Cerebellar nuclear complex (tissue), 1 donor: ENCODE measurements around the gene YIF1A.
"Not testable (repeated sequence)": the region's sequence is repeated elsewhere in the genome, so short reads cannot be mapped to it uniquely, and the experiment has no call there.

Experiments
- DNase-seq, 2 experiments: peaks; one replicate each; lab custom pipeline; 2025; lab: John Stamatoyannopoulos, UW

Gene YIF1A

DNA sequence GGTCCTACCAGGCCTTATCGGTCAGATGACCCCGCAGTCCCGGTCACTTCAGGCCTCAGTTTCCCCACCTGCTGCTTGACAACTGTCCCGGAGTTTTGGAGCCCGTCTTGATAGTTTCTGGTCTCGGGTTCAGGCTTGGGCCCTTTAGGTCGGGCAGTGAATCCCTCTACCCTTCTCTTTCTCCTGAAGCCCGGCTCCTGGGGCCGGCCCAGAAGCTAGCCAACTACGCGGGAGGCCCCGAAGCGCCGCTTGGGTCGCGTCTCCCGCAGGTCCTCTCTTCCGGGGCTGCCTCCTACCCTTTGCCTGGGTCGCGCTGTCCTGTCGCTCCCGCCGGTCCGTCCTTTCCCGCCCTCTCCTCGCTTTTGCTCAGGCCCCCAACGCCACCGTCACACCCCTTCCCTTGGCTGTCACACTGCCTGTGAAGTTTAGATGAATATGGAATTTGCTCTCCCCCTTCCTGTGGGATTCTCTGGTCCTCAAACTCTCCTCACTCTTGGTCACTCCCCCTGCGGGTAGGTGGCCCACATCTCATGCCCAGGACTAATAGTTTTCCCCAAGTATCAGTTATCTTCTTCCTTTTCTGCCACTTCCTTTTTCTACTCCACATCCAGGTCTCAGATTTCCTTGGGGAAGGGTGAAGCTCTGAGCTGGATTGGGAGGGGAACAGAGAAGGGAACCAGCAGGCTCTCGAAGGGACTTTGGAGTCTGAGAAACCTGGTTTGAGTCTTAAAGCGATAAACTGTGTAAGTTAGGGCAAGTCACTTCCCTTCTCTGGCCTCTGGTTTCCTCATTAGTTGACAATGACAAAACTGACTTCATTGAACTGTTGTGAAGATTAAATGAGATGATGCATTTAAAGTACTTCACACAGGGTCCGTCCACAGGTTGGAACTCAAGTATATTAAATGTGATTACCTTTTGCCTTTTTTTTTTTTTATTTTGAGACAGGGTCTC is 19.7 kb downstream of the YIF1A start:
- no peak for DNase-seq

DNA sequence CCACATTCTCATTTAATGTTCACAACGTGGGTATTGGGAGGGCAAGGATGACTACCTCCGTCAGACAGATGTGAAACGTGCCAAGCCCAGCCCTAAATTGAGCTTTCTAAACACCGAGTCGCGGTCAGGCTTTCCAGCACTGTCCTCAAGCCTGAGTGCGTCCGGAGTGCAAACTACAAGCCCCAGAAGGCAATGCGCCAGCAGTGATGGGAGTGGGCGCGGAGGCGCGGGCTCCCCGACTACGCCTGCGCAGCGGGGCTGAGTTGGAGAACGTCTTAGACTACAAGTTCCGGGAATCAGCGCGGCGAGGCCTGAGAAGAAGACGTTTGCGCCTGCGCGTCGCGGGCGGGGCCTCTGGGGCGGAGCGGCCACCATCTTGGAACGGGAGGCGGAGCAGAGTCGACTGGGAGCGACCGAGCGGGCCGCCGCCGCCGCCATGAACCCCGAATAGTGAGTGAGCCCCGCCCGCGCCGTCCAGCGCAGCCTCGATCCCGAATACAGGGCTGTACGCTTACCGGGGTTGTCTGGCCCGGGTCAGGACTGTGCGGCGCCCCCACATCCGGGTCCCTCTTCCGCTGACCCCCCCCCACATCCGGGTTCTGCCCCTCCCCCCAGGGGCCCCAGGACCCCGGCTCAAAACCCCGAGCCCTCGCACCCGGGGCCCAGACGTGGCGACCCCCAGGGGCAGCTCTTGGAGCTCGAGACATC is 20.5 kb downstream of the YIF1A start, which contains the start of gene RAB1B:
Gene RAB1B, plus strand, starts transcription at position 396 of the 708 bp plus-strand sequence. Its CDS starts 41 bp downstream, at position 437.
- DNase-seq, result peak; percentile 82 to 99

DNA sequence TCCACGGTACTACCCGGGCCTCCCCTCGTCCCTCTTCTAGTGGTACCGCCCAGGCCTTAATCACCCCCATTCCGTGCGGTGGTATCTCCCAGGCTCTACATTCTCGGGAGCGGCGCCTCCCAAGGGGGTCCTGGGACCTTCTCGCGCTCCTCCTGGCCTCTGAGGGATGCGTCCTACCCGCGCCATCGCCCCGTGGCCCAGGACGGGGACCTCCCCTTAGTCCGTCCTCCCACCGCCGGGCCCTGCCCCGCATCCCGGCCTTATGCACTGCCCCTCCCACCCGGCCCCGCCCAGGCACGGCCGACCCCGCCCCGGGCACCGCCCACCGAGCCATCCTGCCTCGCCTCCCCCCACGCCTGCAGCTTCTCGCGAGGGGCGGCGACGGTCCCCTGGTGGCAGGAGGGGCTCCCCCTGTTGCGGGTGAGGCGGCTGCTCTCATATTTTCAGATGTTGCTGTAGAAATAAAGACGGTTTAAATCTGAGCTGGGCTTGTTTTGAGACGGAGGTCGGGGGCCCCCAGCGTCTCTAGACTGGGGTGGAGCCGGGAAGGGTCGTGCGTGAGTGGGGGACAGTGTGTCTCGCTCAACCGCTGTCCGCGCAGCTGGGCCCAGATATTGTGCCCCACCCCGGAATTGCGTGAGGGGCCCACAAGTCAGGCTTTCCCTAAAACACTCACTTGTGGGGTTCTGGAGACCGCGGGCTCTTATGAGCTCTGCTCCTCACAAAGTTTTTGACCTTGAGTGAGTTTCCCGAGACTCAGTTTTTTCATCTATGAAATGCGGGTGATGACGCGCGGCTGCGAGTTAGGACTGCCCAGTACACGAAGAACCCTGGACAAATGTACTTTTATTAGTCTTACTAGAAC is 21.3 kb downstream of the YIF1A start:
- no peak for DNase-seq

DNA sequence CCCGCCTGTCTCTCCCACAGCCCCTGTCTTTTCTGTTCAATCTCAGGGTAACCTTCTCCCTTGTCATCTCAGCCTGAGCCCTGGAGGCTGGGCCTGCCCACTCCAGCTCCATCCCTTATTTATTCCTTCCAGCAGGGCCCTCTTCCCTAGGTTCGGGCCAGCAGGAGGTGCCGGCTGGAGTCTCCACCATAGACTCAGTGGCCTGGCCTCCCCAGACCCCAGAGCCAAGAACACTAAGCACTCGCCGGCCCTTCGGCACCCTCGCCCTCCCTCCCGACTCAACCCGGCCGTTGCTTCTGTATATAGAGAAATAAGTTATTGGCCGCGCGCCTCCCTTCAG is 21.9 kb downstream of the YIF1A start:
- DNase-seq, result no peak

DNA sequence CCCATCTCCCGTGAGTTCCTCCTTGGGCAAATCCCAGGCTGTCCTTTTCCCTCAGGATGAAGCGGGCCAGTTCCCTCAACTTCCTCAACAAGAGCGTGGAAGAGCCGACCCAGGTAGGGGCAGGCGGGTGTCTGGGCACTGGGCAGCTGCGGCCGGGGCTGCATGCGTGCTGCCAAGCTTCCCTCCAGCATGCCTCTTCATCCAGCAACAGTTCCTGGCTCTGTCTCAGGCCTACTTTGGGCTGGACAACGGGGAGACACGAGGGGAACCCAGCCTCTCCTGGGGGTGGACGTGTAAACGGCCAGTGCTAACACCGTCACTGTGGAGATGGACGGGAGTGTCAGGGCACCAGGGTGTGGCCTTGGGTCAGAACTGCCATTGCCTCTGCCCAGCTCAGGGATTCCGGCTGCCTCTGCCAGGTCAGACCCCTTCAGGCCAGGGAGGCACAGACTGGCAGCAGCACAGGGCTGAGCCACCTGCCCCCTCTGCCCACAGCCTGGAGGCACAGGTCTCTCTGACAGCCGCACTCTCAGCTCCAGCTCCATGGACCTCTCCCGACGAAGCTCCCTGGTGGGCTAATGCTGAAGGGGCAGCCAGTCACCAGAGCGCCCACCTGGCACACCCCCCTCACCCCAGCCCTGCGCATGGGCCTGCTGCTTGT is 22.4 kb downstream of the YIF1A start:
- DNase-seq, result no peak

DNA sequence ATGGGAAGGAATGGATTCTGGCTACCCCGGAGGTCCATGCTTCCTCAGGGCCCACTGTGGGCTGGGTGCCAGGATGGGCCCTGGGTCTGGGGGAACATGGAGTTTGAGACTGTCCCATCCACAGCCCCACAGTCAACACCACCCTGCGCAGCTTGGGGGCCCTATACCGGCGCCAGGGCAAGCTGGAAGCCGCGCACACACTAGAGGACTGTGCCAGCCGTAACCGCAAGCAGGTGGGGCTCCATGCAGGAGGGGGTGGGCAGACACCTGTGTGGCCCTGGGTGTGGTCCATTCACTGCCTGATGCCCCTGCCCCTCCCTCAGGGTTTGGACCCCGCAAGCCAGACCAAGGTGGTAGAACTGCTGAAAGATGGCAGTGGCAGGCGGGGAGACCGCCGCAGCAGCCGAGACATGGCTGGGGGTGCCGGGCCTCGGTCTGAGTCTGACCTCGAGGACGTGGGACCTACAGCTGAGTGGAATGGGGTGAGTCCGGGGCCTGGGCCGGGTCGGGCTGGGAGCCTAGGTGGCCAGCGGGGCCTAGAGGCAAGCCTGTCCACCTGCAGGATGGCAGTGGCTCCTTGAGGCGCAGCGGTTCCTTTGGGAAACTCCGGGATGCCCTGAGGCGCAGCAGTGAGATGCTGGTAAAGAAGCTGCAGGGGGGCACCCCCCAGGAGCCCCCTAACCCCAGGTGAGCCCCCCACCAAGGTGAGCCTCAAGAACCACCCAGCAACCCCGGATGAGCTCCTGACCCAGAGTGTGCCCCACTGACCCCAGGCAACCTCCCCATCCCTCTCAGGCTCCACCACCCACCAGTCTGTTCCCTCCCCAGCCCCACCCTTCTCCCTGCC is 23.2 kb downstream of the YIF1A start:
- no peak for DNase-seq

DNA sequence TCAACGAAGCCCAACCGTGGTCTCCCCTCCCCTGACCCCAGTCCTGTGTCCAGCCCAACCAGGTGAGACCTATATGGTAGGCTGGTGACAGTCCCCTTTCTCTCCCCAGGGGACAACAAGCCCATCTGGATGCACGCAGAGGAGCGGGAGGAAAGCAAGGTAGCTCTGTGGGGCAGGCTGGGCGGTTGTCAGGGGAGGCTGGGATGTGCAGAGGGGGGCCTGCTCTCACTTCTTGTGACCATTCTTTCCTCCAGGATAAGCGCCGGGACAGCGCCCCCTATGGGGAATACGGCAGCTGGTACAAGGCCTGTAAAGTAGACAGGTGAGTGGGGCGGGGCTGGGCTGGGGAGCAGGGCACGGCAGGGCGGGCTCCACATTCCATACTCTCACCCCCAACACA is 24.0 kb downstream of the YIF1A start:
- DNase-seq, result no peak

DNA sequence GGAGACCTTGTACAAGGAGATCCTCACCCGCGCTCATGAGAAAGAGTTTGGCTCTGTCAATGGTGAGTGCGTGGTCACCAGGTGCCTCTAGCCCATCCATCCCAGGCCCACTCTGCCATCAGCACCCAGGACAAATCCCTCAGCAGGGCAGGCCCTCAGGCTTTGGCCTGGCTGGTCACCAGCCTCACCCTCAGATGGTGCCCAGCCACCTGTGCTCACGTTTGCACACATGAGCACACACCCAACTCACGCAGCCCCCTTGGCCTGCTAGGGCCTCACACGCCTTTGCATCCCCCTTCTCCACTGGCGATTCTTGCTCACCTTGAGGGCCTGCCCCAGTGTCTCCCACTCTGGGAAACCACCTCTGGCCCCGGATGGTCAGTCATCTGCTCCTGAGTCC is 24.6 kb downstream of the YIF1A start:
- no peak for DNase-seq

DNA sequence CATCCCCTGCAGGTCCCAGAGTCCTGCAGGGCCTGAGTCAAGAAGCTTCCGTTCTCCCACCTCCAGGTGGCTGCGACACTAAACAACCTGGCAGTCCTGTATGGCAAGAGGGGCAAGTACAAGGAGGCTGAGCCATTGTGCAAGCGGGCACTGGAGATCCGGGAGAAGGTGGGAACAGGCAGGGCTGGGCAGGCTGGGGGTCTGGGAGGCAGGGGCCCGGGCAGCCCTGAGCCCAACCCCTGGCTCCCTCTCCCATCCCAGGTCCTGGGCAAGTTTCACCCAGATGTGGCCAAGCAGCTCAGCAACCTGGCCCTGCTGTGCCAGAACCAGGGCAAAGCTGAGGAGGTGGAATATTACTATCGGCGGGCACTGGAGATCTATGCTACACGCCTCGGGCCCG is 25.2 kb downstream of the YIF1A start:
- no peak for DNase-seq

DNA sequence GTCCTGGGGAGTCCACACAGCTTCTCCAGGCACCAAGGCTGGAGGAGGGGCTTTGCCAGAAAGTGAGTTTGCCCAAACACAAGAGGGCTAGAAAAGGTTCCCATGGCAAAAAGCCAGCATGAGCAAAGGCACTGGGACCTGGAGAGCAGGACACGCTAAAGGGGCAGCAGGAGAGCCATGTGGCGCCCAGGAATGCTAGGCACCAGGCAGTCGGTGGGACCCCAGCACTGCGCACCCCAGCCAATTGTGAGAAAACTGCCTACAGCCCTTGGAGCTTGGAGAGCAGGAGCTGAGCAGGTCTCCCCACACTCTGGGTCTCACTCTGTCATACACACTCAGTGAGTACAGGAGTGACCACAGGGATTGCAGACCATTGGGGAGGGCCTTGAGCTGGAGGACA is 25.7 kb downstream of the YIF1A start:
- DNase-seq, result no peak

DNA sequence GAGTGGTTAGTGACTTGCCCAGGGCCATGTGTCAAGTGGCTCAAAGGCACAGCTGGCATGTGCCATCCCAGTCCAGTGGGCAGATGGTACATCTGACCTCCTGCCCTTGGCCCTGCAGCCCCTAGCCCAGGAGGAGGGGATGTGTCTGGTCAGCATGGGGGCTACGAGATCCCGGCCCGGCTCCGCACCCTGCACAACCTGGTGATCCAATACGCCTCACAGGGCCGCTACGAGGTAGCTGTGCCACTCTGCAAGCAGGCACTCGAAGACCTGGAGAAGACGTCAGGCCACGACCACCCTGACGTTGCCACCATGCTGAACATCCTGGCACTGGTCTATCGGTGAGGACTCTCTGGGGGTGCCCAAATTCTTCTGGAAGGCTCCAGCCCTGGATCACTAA is 26.2 kb downstream of the YIF1A start:
- no peak for DNase-seq

DNA sequence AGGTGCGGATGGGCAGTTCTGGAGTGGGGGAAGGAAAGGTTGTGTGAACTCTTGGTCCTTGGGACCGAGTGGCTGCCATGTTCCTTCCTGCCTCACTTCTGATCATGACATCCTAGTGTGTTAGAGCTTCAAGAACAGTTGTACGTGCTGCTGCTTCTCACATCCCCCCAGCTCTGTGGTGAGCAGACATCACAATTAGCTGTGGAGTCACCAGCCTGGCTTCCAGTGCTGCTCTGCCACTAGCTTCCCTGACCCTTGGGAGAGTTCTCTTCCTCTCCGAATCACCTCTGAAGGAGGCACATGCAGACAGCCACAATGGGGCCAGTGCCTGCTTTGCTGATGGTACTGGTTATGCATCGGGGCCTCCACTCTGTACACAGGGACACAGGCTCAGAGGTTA is 26.8 kb downstream of the YIF1A start:
- DNase-seq, result no peak

DNA sequence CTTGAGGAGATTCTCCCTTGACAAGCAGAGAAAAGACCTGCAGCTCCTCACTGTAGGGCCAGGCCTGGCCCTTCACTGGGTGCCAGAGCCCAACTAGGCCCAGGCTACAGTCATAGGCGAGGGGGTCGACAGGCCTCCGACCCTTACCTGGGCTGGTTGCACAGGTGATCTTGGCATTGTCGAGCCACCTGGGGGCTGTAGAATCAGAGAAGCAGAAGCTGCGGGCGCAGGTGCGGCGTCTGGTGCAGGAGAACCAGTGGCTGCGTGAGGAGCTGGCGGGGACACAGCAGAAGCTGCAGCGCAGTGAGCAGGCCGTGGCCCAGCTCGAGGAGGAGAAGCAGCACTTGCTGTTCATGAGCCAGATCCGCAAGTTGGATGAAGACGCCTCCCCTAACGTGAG is 27.4 kb downstream of the YIF1A start:
- no peak for DNase-seq

DNA sequence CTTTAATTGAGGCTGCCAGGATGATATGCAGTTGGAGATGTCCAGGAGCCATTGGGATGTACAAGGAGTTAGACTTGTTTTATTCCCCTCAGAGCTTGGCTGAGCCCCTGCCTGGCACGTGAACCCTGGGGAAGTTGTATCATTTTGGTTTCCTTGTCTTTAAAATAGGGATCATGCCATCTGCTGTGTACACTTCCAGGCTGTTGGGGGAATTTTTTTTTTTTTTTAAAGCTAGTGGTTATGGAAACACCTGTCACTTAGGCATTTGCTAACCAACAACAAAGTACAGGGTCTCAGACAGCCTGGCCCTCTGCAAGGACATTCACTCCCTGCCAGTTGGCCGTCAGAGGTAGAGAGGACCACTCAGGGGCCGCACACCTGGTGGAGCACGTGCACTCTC is 29.0 kb downstream of the YIF1A start:
- no peak for DNase-seq

DNA sequence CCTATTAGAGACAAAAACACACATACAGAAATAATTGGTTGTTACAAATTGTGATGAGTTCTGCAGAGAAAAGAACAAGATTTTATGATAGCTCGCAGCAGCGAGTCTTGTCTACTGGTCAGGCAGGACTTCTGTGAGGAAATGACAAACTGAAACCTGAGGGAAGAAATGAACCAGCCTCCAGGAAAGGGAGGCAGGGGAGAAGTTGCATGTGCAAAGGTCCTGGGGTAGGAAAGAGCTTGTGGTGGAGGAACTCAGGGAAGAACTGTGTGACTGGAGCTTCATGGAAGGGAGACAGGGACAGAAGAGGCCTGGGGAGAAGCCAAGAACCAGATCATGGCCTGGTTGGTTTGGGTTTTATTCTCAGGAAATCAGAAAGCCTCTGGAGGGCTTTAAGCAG is 29.7 kb downstream of the YIF1A start:
- no peak for DNase-seq

DNA sequence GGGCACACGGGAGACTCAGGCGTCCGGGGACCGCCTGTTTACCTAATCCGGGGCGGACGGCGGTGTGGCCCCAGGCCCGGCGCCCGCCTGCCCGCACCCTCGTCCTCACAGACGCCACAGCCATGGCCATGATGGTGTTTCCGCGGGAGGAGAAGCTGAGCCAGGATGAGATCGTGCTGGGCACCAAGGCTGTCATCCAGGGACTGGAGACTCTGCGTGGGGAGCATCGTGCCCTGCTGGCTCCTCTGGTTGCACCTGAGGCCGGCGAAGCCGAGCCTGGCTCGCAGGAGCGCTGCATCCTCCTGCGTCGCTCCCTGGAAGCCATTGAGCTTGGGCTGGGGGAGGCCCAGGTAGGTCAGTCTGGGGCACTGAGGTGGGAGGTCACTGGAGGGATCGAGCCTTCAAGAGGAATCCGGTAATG is 30.5 kb downstream of the YIF1A start:
- no peak for DNase-seq

DNA sequence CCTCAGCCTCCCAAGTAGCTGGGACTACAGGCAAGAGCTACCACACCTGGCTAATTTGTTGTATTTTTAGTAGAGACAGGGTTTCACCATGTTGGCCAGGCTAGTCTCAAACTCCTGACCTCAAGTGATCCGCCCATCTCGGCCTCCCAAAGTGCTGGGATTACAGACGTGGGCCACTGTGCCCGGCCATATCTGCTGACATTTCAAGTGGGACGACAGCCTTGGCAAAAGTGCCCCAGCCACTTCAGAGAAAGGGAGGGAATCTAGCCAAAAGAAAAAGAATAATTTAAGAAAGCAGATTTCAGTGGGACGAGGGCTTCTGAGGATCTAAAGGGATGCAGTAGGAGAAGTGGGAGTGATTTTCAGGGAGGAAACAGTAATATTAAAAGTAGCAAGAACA is 35.9 kb downstream of the YIF1A start:
- DNase-seq, result not testable (repeated sequence)

DNA sequence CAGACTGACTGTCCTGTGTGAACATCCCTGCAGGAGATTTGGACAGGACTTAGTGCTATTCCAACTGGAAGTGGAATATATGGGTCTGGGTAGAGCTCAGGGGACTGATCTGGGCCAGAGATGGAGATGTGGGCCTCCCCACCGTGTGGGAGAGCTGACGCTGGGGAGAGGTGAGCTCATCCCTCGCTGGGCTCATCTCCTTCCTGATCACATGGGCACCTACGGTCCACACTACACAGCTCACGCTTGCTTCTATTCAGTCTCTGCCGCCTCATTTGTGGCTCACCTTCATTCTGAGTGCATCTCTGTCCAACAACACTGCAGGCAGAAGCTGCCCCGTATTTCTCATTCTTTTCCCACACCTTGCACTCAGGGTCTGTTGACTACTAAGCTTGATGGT is 37.1 kb downstream of the YIF1A start:
- peak in 1 of 2 experiments; percentile 15 for DNase-seq

DNA sequence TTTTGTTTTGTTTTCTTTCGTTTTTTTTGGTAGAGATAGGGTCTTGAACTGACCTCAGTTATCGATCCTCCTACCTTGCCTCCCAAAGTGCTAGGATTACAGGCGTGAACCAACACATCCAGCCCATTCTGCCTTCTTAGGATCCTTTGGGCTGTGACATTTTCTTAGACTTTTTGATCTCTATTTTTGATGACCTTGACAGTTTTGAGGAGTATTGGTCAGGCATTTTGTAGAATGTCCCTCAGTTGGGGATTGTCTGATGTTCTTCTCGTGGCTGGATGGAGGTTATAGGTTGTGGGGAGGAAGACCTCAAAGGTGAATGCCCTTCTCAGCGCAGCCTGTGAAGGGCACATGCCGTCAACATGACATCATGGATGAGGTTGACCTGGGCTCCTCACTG is 40.0 kb downstream of the YIF1A start:
- DNase-seq, result no peak

DNA sequence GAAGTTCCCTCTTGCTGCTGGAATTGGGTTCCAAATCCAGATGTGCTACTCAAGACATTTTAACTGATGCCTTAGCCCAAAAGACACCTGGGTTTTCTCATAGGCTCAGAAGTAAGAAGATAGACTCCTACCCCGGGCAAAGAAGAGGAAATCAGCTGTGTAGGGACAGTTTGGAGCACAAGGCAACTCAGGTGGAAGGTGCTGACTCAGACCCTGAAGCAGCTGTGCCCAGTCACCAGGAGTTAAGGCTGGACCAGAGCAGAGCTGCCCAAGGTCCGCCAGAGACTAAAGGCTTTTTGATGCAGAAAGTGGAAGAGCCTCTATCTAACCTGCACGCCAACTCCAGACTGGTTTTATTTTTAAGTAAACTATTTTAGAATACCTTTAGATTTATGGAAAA is 41.1 kb downstream of the YIF1A start:
- no peak for DNase-seq

DNA sequence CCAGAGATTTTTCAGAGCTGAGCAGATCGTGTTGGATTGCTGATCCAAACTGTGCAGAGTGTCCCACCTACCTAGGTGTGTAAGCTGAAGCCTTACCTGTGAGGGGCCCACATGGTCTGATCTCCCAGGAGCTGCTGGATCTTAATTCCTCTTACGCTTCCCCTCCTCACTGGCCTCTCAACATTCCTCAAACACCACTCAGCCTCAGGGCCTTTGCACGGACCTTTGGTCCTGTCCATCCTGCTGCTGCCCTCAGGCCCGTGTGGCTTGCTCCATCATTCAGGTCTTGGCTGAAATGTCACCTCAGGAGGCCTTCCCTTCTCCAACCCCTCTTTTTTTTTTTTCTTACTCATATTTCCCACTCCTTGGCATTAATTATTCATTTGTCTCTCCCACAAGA is 41.6 kb downstream of the YIF1A start:
- DNase-seq, result no peak
